Liver (tissue), 9 donors: ENCODE results near the gene FN3K. TPM values are rescaled to one million over a fixed set of nuclear protein-coding genes. Genes with fewer than 3 reads are reported as not detected.

Experiments used
- DNase-seq: peaks from one replicate; pipeline ENCODE4 v3.0.0-alpha.2; 2017; ENCODE audit warnings: low spot score
- H3K27ac ChIP-seq, 2 donors: one replicate each; pipeline ENCODE4 v1.7.0; 2013; ENCODE audit warnings: inconsistent platforms in 2 of 2, low read length in 2 of 2, control low read depth in 1 of 2, low read depth in 1 of 2, mild to moderate bottlenecking in 1 of 2
- H3K27me3 ChIP-seq, 4 donors: one replicate each; pipeline versions ENCODE4 v1.6.1 to v1.7.0; 2013; ENCODE audit warnings: low read length in 3 of 4, inconsistent platforms in 1 of 4, mild to moderate bottlenecking in 1 of 4, moderate library complexity in 1 of 4; ENCODE audit not compliant: control insufficient read depth in 4 of 4, insufficient read depth in 4 of 4
- H3K36me3 ChIP-seq, 4 donors: one replicate each; pipeline versions ENCODE4 v1.6.1 to v1.7.0; 2013; ENCODE audit warnings: low read length in 3 of 4, mild to moderate bottlenecking in 3 of 4, low read depth in 1 of 4, moderate library complexity in 1 of 4; ENCODE audit not compliant: control insufficient read depth in 4 of 4, insufficient read depth in 3 of 4
- H3K4me1 ChIP-seq, 4 donors: one replicate each; pipeline versions ENCODE4 v1.6.1 to v1.7.0; 2013; ENCODE audit warnings: low read length in 3 of 4, mild to moderate bottlenecking in 3 of 4, moderate library complexity in 1 of 4; ENCODE audit not compliant: control insufficient read depth in 4 of 4, insufficient read depth in 4 of 4
- H3K4me3 ChIP-seq, 3 donors: one replicate each; pipeline versions ENCODE4 v1.6.1 to v1.7.0; 2013; ENCODE audit warnings: low read length in 3 of 3, control low read depth in 1 of 3, low read depth in 1 of 3, mild to moderate bottlenecking in 1 of 3
- H3K9ac ChIP-seq, 2 donors: one replicate each; pipeline ENCODE4 v1.7.0; 2013; ENCODE audit warnings: low read length in 2 of 2, mild to moderate bottlenecking in 2 of 2, moderate library complexity in 2 of 2, control low read depth in 1 of 2, low read depth in 1 of 2
- H3K9me3 ChIP-seq, 4 donors: one replicate each; pipeline versions ENCODE4 v1.6.1 to v1.7.0; 2013; ENCODE audit warnings: low read length in 3 of 4; ENCODE audit not compliant: control insufficient read depth in 4 of 4
- ATF3 ChIP-seq: IDR thresholded peaks from 2 replicates; pipeline ENCODE4 v1.6.1; 2016; ENCODE audit warnings: antibody characterized with exemption
- CTCF ChIP-seq: fragments of 150-350 bp; IDR thresholded peaks from 2 replicates; pipeline ENCODE4 v1.5.1; 2017; ENCODE audit warnings: improper control_type of control experiment, low read depth, low read length; ENCODE audit not compliant: missing input control
- EGR1 ChIP-seq, 2 donors: IDR thresholded peaks; 2 replicates each; pipeline ENCODE4 v1.6.1; 2016 to 2018; ENCODE audit warnings: antibody characterized with exemption in 2 of 2, low read depth in 2 of 2
- FOXA1 ChIP-seq: IDR thresholded peaks from 2 replicates; pipeline ENCODE4 v1.6.1; 2016; ENCODE audit warnings: antibody characterized with exemption
- FOXA2 ChIP-seq: IDR thresholded peaks from 2 replicates; pipeline ENCODE4 v1.6.1; 2016; ENCODE audit warnings: antibody characterized with exemption
- GABPA ChIP-seq, 2 donors: IDR thresholded peaks in 1 of 2; conservative IDR thresholded peaks in 1 of 2; 2 replicates each; pipeline ENCODE4 v1.6.1; 2016; ENCODE audit warnings: antibody characterized with exemption in 2 of 2, mild to moderate bottlenecking in 1 of 2, moderate library complexity in 1 of 2
- HNF4A ChIP-seq, 2 donors: conservative IDR thresholded peaks; 2 replicates each; pipeline ENCODE4 v1.6.1; 2016; ENCODE audit warnings: antibody characterized with exemption in 2 of 2, mild to moderate bottlenecking in 2 of 2
- HNF4G ChIP-seq: IDR thresholded peaks from 2 replicates; pipeline ENCODE4 v1.6.1; 2016; ENCODE audit warnings: antibody characterized with exemption
- JUND ChIP-seq, 2 donors: IDR thresholded peaks; 2 replicates each; pipeline ENCODE4 v1.6.1; 2016; ENCODE audit warnings: antibody characterized with exemption in 2 of 2
- NR2F2 ChIP-seq: IDR thresholded peaks from 2 replicates; pipeline ENCODE4 v1.6.1; 2016; ENCODE audit warnings: antibody characterized with exemption
- RAD21 ChIP-seq, 2 donors: IDR thresholded peaks; 2 replicates each; pipeline ENCODE4 v1.6.1; 2016; ENCODE audit warnings: antibody characterized with exemption in 2 of 2, mild to moderate bottlenecking in 2 of 2
- REST ChIP-seq: IDR thresholded peaks from 2 replicates; pipeline ENCODE4 v1.6.1; 2016; ENCODE audit warnings: antibody characterized with exemption, mild to moderate bottlenecking
- RXRA ChIP-seq, 2 donors: IDR thresholded peaks; 2 replicates each; pipeline ENCODE4 v1.6.1; 2017 to 2018; ENCODE audit warnings: antibody characterized with exemption in 2 of 2, mild to moderate bottlenecking in 1 of 2
- SP1 ChIP-seq: IDR thresholded peaks from 2 replicates; pipeline ENCODE4 v1.6.1; 2018; ENCODE audit warnings: antibody characterized with exemption, mild to moderate bottlenecking
- TAF1 ChIP-seq: conservative IDR thresholded peaks from 2 replicates; pipeline ENCODE4 v1.6.1; 2016; ENCODE audit warnings: antibody characterized with exemption, mild to moderate bottlenecking
- YY1 ChIP-seq: IDR thresholded peaks from 2 replicates; pipeline ENCODE4 v1.6.1; 2016; ENCODE audit warnings: antibody characterized with exemption, mild to moderate bottlenecking
- ZBTB33 ChIP-seq: IDR thresholded peaks from 2 replicates; pipeline ENCODE4 v1.6.1; 2016; ENCODE audit warnings: antibody characterized with exemption
- WGBS: extraction: QIAGEN DNeasy Blood & Tissue Kit; methylation state at CpG from one replicate; pipeline ENCODE4 v1.1.7; 2013; 5-methylcytosine and 5-hydroxymethylcytosine counted together
- polyA plus RNA-seq, 2 donors: library from polyadenylated mRNA; stranded (reverse) in 1 of 2; unstranded in 1 of 2; fragments of 200-250 nt in 1 of 2; fragments of >200 nt in 1 of 2; fragmentation: Nextera tagmentation in 1 of 2; extraction: Ambion mirVana in 1 of 2; gene quantifications; one replicate each; pipeline versions ENCODE4 v1.2.1 to v1.2.3, GENCODE V29; 2013 to 2015
- total RNA-seq, 2 donors: library from RNA; depleted of rRNA; stranded (reverse); fragments of >200 nt; gene quantifications; one replicate each; pipeline ENCODE4 v1.2.3, GENCODE V29; 2014
- TF ChIP-seq, protein P1 (sequence below): IDR thresholded peaks from 2 replicates; pipeline ENCODE4 v1.6.1; 2016; ENCODE audit warnings: antibody characterized with exemption
- donor health status: healthy.
- donor health status: healthy.
- donor health status: healthy.
- donor health status: healthy.
- donor health status: healthy.

FN3K gene
- total and polyA plus RNA-seq, 4 donors: 18.4 to 28.7 (median 22.9) TPM

DNA sequence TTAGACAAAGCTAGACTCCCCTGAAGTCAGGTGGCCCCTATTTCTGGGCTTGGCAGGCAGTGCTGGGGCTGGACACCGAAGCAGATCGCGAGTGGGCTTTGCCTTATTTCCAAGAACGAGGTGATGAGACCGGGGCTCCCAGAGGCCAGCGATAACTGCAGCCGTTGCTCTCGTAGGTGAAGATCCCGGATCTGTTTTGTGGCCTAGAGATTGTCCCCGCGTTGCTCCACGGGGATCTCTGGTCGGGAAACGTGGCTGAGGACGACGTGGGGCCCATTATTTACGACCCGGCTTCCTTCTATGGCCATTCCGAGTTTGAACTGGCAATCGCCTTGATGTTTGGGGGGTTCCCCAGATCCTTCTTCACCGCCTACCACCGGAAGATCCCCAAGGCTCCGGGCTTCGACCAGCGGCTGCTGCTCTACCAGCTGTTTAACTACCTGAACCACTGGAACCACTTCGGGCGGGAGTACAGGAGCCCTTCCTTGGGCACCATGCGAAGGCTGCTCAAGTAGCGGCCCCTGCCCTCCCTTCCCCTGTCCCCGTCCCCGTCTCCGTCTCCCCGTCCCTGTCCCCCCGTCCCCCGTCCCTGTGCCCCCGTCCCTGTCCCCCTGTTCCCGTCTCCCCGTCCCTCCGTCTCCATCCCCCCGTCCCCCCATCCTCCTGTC lies 15.0 kb downstream of the FN3K start:
- 87% methylated on average over 40 of the region's 40 CpGs for WGBS
- no peak overlapping the region for H3K9ac ChIP-seq
- TF ChIP-seq CTCF: no peak
- no peak overlapping the region for H3K4me3 ChIP-seq
- no peaks in the 10 kb centered on the region for H3K27me3 ChIP-seq
- H3K9me3 ChIP-seq: no peaks in the 10 kb centered on the region
- no peaks in the 10 kb centered on the region for H3K36me3 ChIP-seq
- H3K27ac ChIP-seq: no peak overlapping the region
- DNase-seq: no peak
- peaks cover 5 to 13% (median 10%) of the 10 kb centered on the region in 4 donors for H3K4me1 ChIP-seq

DNA sequence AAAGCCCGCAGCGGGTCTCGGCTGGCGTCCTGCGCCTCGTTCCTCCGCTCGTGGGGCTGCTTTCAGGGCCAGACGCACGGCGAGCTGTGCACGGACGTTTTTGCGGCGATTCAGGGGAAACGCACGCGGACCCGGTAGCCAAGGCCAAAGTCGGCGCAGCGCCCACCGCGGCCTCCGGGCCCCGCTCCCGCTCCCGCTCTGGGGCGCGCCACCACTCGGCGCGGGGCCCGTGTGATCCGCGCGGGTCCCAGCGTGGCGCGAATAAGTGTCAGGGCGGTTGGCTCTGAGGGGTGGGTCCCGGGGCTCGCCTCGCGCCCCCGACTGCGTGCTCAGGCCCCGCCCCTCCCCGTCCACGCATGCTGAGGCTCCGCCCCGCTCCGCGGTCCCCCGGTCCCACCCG lies 15.8 kb downstream of the FN3K start:
- Histone ChIP-seq H3K4me3 (peak overlapping the region in 2 of 3 donors; percentile 53 to 87), H3K27ac (peak overlapping the region; percentile 57 to 59), H3K9ac (no peak overlapping the region), H3K27me3 (no peaks in the 10 kb centered on the region), H3K9me3 (no peaks in the 10 kb centered on the region), H3K4me1 (peaks cover 5 to 13% (median 8%) of the 10 kb centered on the region in 4 donors), H3K36me3 (no peaks in the 10 kb centered on the region)
- WGBS: 23% methylated on average over 56 of the region's 56 CpGs
- TF ChIP-seq REST (no peak), YY1 (no peak), HNF4G (no peak), RAD21 (IDR thresholded peaks at IDR 0.05) (no peak), FOXA2 (no peak), JUND (IDR thresholded peaks at IDR 0.05) (no peak), TAF1 (no peak), SP1 (no peak), HNF4A (conservative IDR thresholded peaks at IDR 0.05) (no peak), FOXA1 (no peak), GABPA (IDR thresholded peaks at IDR 0.05 in 1 of 2, conservative IDR thresholded peaks at IDR 0.05 in 1 of 2) (no peak), CTCF (no peak), RXRA (IDR thresholded peaks at IDR 0.05) (no peak), NR2F2 (no peak), EGR1 (IDR thresholded peaks at IDR 0.05; ENCODE audit: low read depth in 2 of 2) (no peak), ATF3 (no peak), ZBTB33 (no peak)
- TF ChIP-seq, protein P1, sequence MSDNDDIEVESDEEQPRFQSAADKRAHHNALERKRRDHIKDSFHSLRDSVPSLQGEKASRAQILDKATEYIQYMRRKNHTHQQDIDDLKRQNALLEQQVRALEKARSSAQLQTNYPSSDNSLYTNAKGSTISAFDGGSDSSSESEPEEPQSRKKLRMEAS: no peak
- no peak for DNase-seq
